Muscle of leg (tissue), 11 donors: ENCODE results near the gene CC2D1B. TPM values are rescaled to one million over a fixed set of nuclear protein-coding genes. Genes with fewer than 3 reads are reported as not detected.

Experiments
- DNase-seq: peaks from one replicate; pipeline ENCODE4 v3.0.0; 2013
- H3K27ac ChIP-seq: one replicate; pipeline ENCODE4 v1.5.1; 2013; ENCODE audit warnings: mild to moderate bottlenecking, low read length, control low read depth
- H3K27me3 ChIP-seq: one replicate; pipeline ENCODE4 v1.6.1; 2013; ENCODE audit warnings: low read length; ENCODE audit not compliant: control insufficient read depth, insufficient read depth
- H3K36me3 ChIP-seq: one replicate; pipeline ENCODE4 v1.6.1; 2013; ENCODE audit warnings: low read length; ENCODE audit not compliant: control insufficient read depth, insufficient read depth
- H3K4me1 ChIP-seq: one replicate; pipeline ENCODE4 v1.6.1; 2013; ENCODE audit warnings: low read length; ENCODE audit not compliant: control insufficient read depth, insufficient read depth
- H3K4me3 ChIP-seq: one replicate; pipeline ENCODE4 v1.5.1; 2013; ENCODE audit warnings: low read length, control low read depth
- H3K9me3 ChIP-seq: replicated peaks from 2 replicates; pipeline ENCODE4 v1.6.1; 2013; ENCODE audit warnings: low read depth, low read length; ENCODE audit not compliant: control insufficient read depth
- WGBS: methylation state at CpG from one replicate; pipeline ENCODE4 v1.1.5; 2013; ENCODE audit warnings: missing lambda C conversion rate; ENCODE audit not compliant: insufficient coverage; 5-methylcytosine and 5-hydroxymethylcytosine counted together
- polyA plus RNA-seq, 8 donors: library from polyadenylated mRNA; unstranded; fragments of 120-200 nt; gene quantifications; one replicate each; pipeline versions ENCODE4 v1.2.1 to v1.2.3, GENCODE V29; 2013; ENCODE audit warnings: inconsistent platforms in 1 of 8, low replicate concordance in 1 of 8; ENCODE audit not compliant: insufficient read length in 8 of 8, insufficient read depth in 1 of 8
- total RNA-seq: library from RNA; stranded (reverse); fragments of 120-200 nt; gene quantifications from one replicate; pipeline ENCODE4 v1.2.4, GENCODE V29; 2013

Gene CC2D1B
- total and polyA plus RNA-seq, 9 donors, result 16.7 to 23.6 (median 19.2) TPM

GRCh38 chr1:52360595-52360968 is 5.4 kb downstream of the CC2D1B start:
- Histone ChIP-seq H3K27ac (no peak overlapping the region), H3K4me1 (peaks cover 12% of the 10 kb centered on the region), H3K9me3 (no peaks in the 10 kb centered on the region), H3K27me3 (no peaks in the 10 kb centered on the region), H3K4me3 (no peak overlapping the region), H3K36me3 (peaks cover 83% of the 10 kb centered on the region)
- no peak for DNase-seq
- 78% methylated on average over 7 of the region's 7 CpGs for WGBS

- Histone ChIP-seq H3K36me3 (peaks cover 89% of the 10 kb centered on the region), H3K4me1 (peaks cover 8% of the 10 kb centered on the region), H3K27ac (no peak overlapping the region), H3K9me3 (no peaks in the 10 kb centered on the region), H3K4me3 (no peak overlapping the region), H3K27me3 (no peaks in the 10 kb centered on the region)
- no peak for DNase-seq
- WGBS, result 91% methylated on average over 22 of the region's 24 CpGs
These were observed 6.1 kb downstream of the CC2D1B start for GRCh38 chr1:52359676-52360594.

GRCh38 chr1:52358851-52359497 is 7.0 kb downstream of the CC2D1B start:
- Histone ChIP-seq H3K27ac (no peak overlapping the region), H3K4me1 (no peaks in the 10 kb centered on the region), H3K36me3 (peaks cover 94% of the 10 kb centered on the region), H3K9me3 (no peaks in the 10 kb centered on the region), H3K27me3 (no peaks in the 10 kb centered on the region), H3K4me3 (no peak overlapping the region)
- DNase-seq, result no peak
- WGBS, result over 99% methylated on average over 16 of the region's 18 CpGs

GRCh38 chr1:52357397-52357796 is 8.6 kb downstream of the CC2D1B start:
- 95% methylated on average over 9 of the region's 9 CpGs for WGBS
- Histone ChIP-seq H3K4me1 (no peaks in the 10 kb centered on the region), H3K36me3 (peaks cover 100% of the 10 kb centered on the region), H3K27ac (no peak overlapping the region), H3K27me3 (no peaks in the 10 kb centered on the region), H3K4me3 (no peak overlapping the region), H3K9me3 (no peaks in the 10 kb centered on the region)
- DNase-seq, result no peak

- Histone ChIP-seq H3K4me1 (no peaks in the 10 kb centered on the region), H3K9me3 (no peaks in the 10 kb centered on the region), H3K36me3 (peaks cover 99% of the 10 kb centered on the region), H3K27me3 (no peaks in the 10 kb centered on the region), H3K4me3 (no peak overlapping the region), H3K27ac (no peak overlapping the region)
- WGBS, result 89% methylated on average over 4 of the region's 8 CpGs
- DNase-seq, result no peak
These were observed 9.1 kb downstream of the CC2D1B start for GRCh38 chr1:52356818-52357355.

- no peaks in the 10 kb centered on the region for H3K9me3 ChIP-seq
- DNase-seq, result no peak
- no peak overlapping the region for H3K27ac ChIP-seq
- peaks cover 92% of the 10 kb centered on the region for H3K36me3 ChIP-seq
- 88% methylated on average over 8 of the region's 11 CpGs for WGBS
- H3K27me3 ChIP-seq, result no peaks in the 10 kb centered on the region
- no peaks in the 10 kb centered on the region for H3K4me1 ChIP-seq
- no peak overlapping the region for H3K4me3 ChIP-seq
These were observed 10.0 kb downstream of the CC2D1B start for GRCh38 chr1:52355847-52356505.

GRCh38 chr1:52355436-52355835 is 10.6 kb downstream of the CC2D1B start:
- no peaks in the 10 kb centered on the region for H3K27me3 ChIP-seq
- no peaks in the 10 kb centered on the region for H3K4me1 ChIP-seq
- H3K36me3 ChIP-seq, result peaks cover 92% of the 10 kb centered on the region
- H3K4me3 ChIP-seq, result no peak overlapping the region
- H3K27ac ChIP-seq, result no peak overlapping the region
- DNase-seq, result no peak
- H3K9me3 ChIP-seq, result no peaks in the 10 kb centered on the region
- 89% methylated on average over 6 of the region's 8 CpGs for WGBS

- WGBS, result 60% methylated on average over 3 of the region's 7 CpGs
- no peak overlapping the region for H3K27ac ChIP-seq
- no peak overlapping the region for H3K4me3 ChIP-seq
- H3K4me1 ChIP-seq, result no peaks in the 10 kb centered on the region
- H3K9me3 ChIP-seq, result no peaks in the 10 kb centered on the region
- no peak for DNase-seq
- peaks cover 68% of the 10 kb centered on the region for H3K36me3 ChIP-seq
- no peaks in the 10 kb centered on the region for H3K27me3 ChIP-seq
These were observed 13.3 kb downstream of the CC2D1B start for GRCh38 chr1:52352690-52353089.

- Histone ChIP-seq H3K4me3 (no peak overlapping the region), H3K27me3 (no peaks in the 10 kb centered on the region), H3K4me1 (no peaks in the 10 kb centered on the region), H3K36me3 (peaks cover 40% of the 10 kb centered on the region), H3K9me3 (no peaks in the 10 kb centered on the region), H3K27ac (no peak overlapping the region)
- peak; percentile 43 for DNase-seq
- WGBS, result 16% methylated on average over 8 of the region's 8 CpGs
These were observed 17.2 kb downstream of the CC2D1B start for GRCh38 chr1:52348704-52349300.
